GM12864 (cell line): ENCODE results near the gene SPON1.

Experiments used
- DNase-seq: peaks from one replicate; pipeline ENCODE4 v3.0.0-alpha.2; 2011; ENCODE audit warnings: low read depth
- H3K4me3 ChIP-seq: 2 replicates; pipeline ENCODE4 v1.5.1; 2011; ENCODE audit warnings: mild to moderate bottlenecking, low read depth, low read length, control low read depth
- CTCF ChIP-seq: IDR thresholded peaks from 2 replicates; pipeline ENCODE4 v1.5.1; 2011; ENCODE audit warnings: low read depth, mild to moderate bottlenecking, moderate library complexity, low read length, control low read depth, inconsistent platforms; ENCODE audit errors: missing control alignments

Gene SPON1

GRCh38 chr11:13958641-13959400 is 3.7 kb upstream of the SPON1 start:
- no peak overlapping the region for H3K4me3 ChIP-seq
- no peak for TF ChIP-seq CTCF
- DNase-seq = no peak

- no peak overlapping the region for H3K4me3 ChIP-seq
- no peak for TF ChIP-seq CTCF
- DNase-seq = no peak
Measured at GRCh38 chr11:13962198-13962561, 343 bp upstream of the SPON1 start.

- no peak overlapping the region for H3K4me3 ChIP-seq
- no peak for DNase-seq
- no peak for TF ChIP-seq CTCF
Measured at GRCh38 chr11:13963169-13963948, 836 bp downstream of the SPON1 start.

- DNase-seq = no peak
- no peak for TF ChIP-seq CTCF
- H3K4me3 ChIP-seq = no peak overlapping the region
Measured at GRCh38 chr11:13963949-13964770, 1.6 kb downstream of the SPON1 start.

- TF ChIP-seq CTCF = no peak
- DNase-seq = no peak
- no peak overlapping the region for H3K4me3 ChIP-seq
Measured at GRCh38 chr11:13964771-13965074, 2.2 kb downstream of the SPON1 start.

- DNase-seq = no peak
- no peak for TF ChIP-seq CTCF
- no peak overlapping the region for H3K4me3 ChIP-seq
Measured at GRCh38 chr11:13965337-13965736, 2.8 kb downstream of the SPON1 start.
